NAMALWA (cell line): ENCODE results near the gene PATL1.
"Not testable (repeated sequence)": the region's sequence is repeated elsewhere in the genome, so short reads cannot be mapped to it uniquely, and the experiment has no call there.

ENCODE experiments used
- DNase-seq: peaks from one replicate; pipeline ENCODE4 v3.0.0-alpha.2; 2015; ENCODE audit warnings: low spot score

The PATL1 gene

GRCh38 chr11:59668950-59669610 is at the start of gene PATL1:
PATL1 (minus strand) TSS chr11:59669037; CDS start chr11:59668895, 142 bp downstream.
- peak; percentile 98 for DNase-seq

- DNase-seq, result no peak
Observed at GRCh38 chr11:59716051-59716450, 47.2 kb upstream of the PATL1 start.

GRCh38 chr11:59713745-59714144 is 44.9 kb upstream of the PATL1 start, which contains the start of gene OR10V1:
OR10V1 (minus strand) TSS chr11:59713845; CDS start chr11:59713845, 0 bp downstream.
- DNase-seq, result no peak

- no peak for DNase-seq
Observed at GRCh38 chr11:59710136-59710847, 41.5 kb upstream of the PATL1 start.

- no peak for DNase-seq
Observed at GRCh38 chr11:59708537-59708936, 39.7 kb upstream of the PATL1 start.

- DNase-seq, result no peak
Observed at GRCh38 chr11:59707371-59707770, 38.5 kb upstream of the PATL1 start.

GRCh38 chr11:59706518-59707285 is 37.9 kb upstream of the PATL1 start:
- DNase-seq, result no peak

GRCh38 chr11:59705294-59705693 is 36.5 kb upstream of the PATL1 start:
- no peak for DNase-seq

- DNase-seq, result not testable (repeated sequence)
Observed at GRCh38 chr11:59703515-59703914, 34.7 kb upstream of the PATL1 start.

- DNase-seq, result not testable (repeated sequence)
Observed at GRCh38 chr11:59700157-59700556, 31.3 kb upstream of the PATL1 start.

- no peak for DNase-seq
Observed at GRCh38 chr11:59698506-59698905, 29.7 kb upstream of the PATL1 start.

- DNase-seq, result no peak
Observed at GRCh38 chr11:59692915-59693314, 24.1 kb upstream of the PATL1 start.

GRCh38 chr11:59691156-59691555 is 22.3 kb upstream of the PATL1 start:
- DNase-seq, result no peak

GRCh38 chr11:59689015-59689414 is 20.2 kb upstream of the PATL1 start:
- DNase-seq, result no peak

GRCh38 chr11:59681260-59681725 is 12.5 kb upstream of the PATL1 start:
- not testable (repeated sequence) for DNase-seq

- peak; percentile 81 for DNase-seq
Observed at GRCh38 chr11:59680287-59681154, 11.7 kb upstream of the PATL1 start.

GRCh38 chr11:59679347-59679746 is 10.5 kb upstream of the PATL1 start:
- DNase-seq, result no peak

GRCh38 chr11:59678813-59679165 is 10.0 kb upstream of the PATL1 start:
- DNase-seq, result no peak

- no peak for DNase-seq
Observed at GRCh38 chr11:59678118-59678812, 9.4 kb upstream of the PATL1 start.

GRCh38 chr11:59676205-59676604 is 7.4 kb upstream of the PATL1 start:
- DNase-seq, result no peak

GRCh38 chr11:59674291-59674690 is 5.5 kb upstream of the PATL1 start:
- DNase-seq, result no peak
